Body of pancreas (tissue), 4 donors: ENCODE data around the gene MROH8. TPM values are rescaled to one million over a fixed set of nuclear protein-coding genes. Genes with fewer than 3 reads are reported as not detected.

ENCODE experiments used
- ATAC-seq: fragments of 150-250 bp; one replicate; pipeline ENCODE4 v1.9.1; 2016
- DNase-seq, 4 donors: peaks; one replicate each; pipeline ENCODE4 v3.0.0-alpha.2; 2019
- H3K27ac ChIP-seq, 4 donors: fragments of 200-600 bp; sonication (generic); 1 replicate in 3 of 4; 2 replicates in 1 of 4; pipeline versions ENCODE4 v1.5.1 to v1.6.1; 2016 to 2019; ENCODE audit warnings: mild to moderate bottlenecking in 1 of 4, mixed read lengths in 1 of 4, moderate library complexity in 1 of 4
- H3K27me3 ChIP-seq, 2 donors: fragments of 200-600 bp; sonication (generic); one replicate each; pipeline ENCODE4 v1.6.0; 2016; ENCODE audit warnings: mild to moderate bottlenecking in 1 of 2
- H3K36me3 ChIP-seq, 2 donors: fragments of 200-600 bp; sonication (generic); replicated peaks in 1 of 2; 2 replicates each; pipeline ENCODE4 v1.5.1; 2016; ENCODE audit warnings: low read depth in 2 of 2; ENCODE audit not compliant: insufficient read depth in 1 of 2
- H3K4me1 ChIP-seq: fragments of 200-600 bp; sonication (generic); one replicate; pipeline ENCODE4 v1.6.0; 2016
- H3K4me3 ChIP-seq, 2 donors: fragments of 200-600 bp; sonication (generic); 1 replicate in 1 of 2; 2 replicates in 1 of 2; pipeline ENCODE4 v1.5.1; 2016 to 2019
- H3K9me3 ChIP-seq, 3 donors: fragments of 200-600 bp; sonication (generic); 1 replicate in 2 of 3; 2 replicates in 1 of 3; pipeline ENCODE4 v1.5.1; 2016
- CTCF ChIP-seq, 7 experiments: fragments of 450-650 bp in 4 of 7; fragments of 200-600 bp in 3 of 7; sonication (generic) in 3 of 7; IDR thresholded peaks; one replicate each; pipeline ENCODE4 v1.5.1; 2016 to 2019; ENCODE audit warnings: antibody characterized with exemption in 7 of 7
- POLR2A ChIP-seq, 3 donors: fragments of 450-650 bp; IDR thresholded peaks; one replicate each; pipeline ENCODE4 v1.6.1; 2016; ENCODE audit warnings: antibody characterized with exemption in 3 of 3, mild to moderate bottlenecking in 2 of 3
- WGBS, 2 donors: methylation state at CpG; one replicate each; pipeline ENCODE4 v1.1.5; 2017; 5-methylcytosine and 5-hydroxymethylcytosine counted together
- intact Hi-C: fragments of 100-400 bp; cut with DNase I; formaldehyde crosslinking; loops from one replicate; pipeline ENCODE4 v1.15.1; 2023
- total RNA-seq, 2 donors: library from RNA; depleted of rRNA; stranded (reverse); fragments of >200 nt; gene quantifications; one replicate each; pipeline ENCODE4 v1.1.0, GENCODE V29; 2016

MROH8 gene
- total RNA-seq, 2 donors from 2014 or later, result 0.78 to 13.5 TPM

- no peak for DNase-seq
These were observed 97.5 kb downstream of the MROH8 start for GRCh38 chr20:37081717-37082289.

GRCh38 chr20:37077009-37077408 is 102.3 kb downstream of the MROH8 start:
- H3K27ac ChIP-seq, result no peak overlapping the region
- intact Hi-C loops, result no loop called here
- H3K4me3 ChIP-seq, result no peak overlapping the region
- no peaks in the 10 kb centered on the region for H3K27me3 ChIP-seq
- H3K9me3 ChIP-seq, result no peaks in the 10 kb centered on the region
- ATAC-seq (no peak), DNase-seq (no peak)
- H3K36me3 ChIP-seq, result no peaks in the 10 kb centered on the region
- no peak for TF ChIP-seq CTCF (IDR thresholded peaks at IDR 0.05)
- no peak for TF ChIP-seq POLR2A (IDR thresholded peaks at IDR 0.05)
- WGBS, 2 donors, result 95 to 98% methylated on average over 8 of the region's 8 CpGs
- H3K4me1 ChIP-seq, result no peaks in the 10 kb centered on the region

More at GRCh38 chr20:37081717-37082289, 97.5 kb downstream of the MROH8 start:
- no peak for ATAC-seq
- no peaks in the 10 kb centered on the region for H3K36me3 ChIP-seq
- H3K27ac ChIP-seq, result no peak overlapping the region
- H3K4me1 ChIP-seq, result no peaks in the 10 kb centered on the region
- WGBS, 2 donors, result 88 to 91% methylated on average over 5 of the region's 5 CpGs
- intact Hi-C loops, result no loop called here
- no peaks in the 10 kb centered on the region for H3K27me3 ChIP-seq
- peak in 2 of 7 experiments; percentile 12 to 22 for TF ChIP-seq CTCF (IDR thresholded peaks at IDR 0.05)
- TF ChIP-seq POLR2A (IDR thresholded peaks at IDR 0.05), result no peak
- no peak overlapping the region for H3K4me3 ChIP-seq
- no peaks in the 10 kb centered on the region for H3K9me3 ChIP-seq

GRCh38 chr20:37075932-37076685 is 103.2 kb downstream of the MROH8 start:
- Histone ChIP-seq H3K4me3 (no peak overlapping the region), H3K27ac (no peak overlapping the region), H3K9me3 (no peaks in the 10 kb centered on the region), H3K4me1 (no peaks in the 10 kb centered on the region), H3K27me3 (no peaks in the 10 kb centered on the region), H3K36me3 (no peaks in the 10 kb centered on the region)
- DNase-seq (no peak), ATAC-seq (no peak)
- intact Hi-C loops, result no loop called here
- no peak for TF ChIP-seq CTCF (IDR thresholded peaks at IDR 0.05)
- 87 to 88% methylated on average over 3 of the region's 3 CpGs for WGBS, 2 donors

- H3K27me3 ChIP-seq, result no peaks in the 10 kb centered on the region
- WGBS, 2 donors, result 91% methylated on average over 17 of the region's 17 CpGs
- no peaks in the 10 kb centered on the region for H3K4me1 ChIP-seq
- ATAC-seq, result no peak
- no peak for DNase-seq
- no peak for TF ChIP-seq POLR2A (IDR thresholded peaks at IDR 0.05)
- no peak for TF ChIP-seq CTCF (IDR thresholded peaks at IDR 0.05)
- H3K36me3 ChIP-seq, result no peaks in the 10 kb centered on the region
- no peak overlapping the region for H3K4me3 ChIP-seq
- intact Hi-C loops, result no loop called here
- no peak overlapping the region for H3K27ac ChIP-seq
- H3K9me3 ChIP-seq, result no peaks in the 10 kb centered on the region
These were observed 106.8 kb downstream of the MROH8 start for GRCh38 chr20:37072293-37073196.
